Immature natural killer cell (primary cell): Measurements from ENCODE around the gene DNAAF3. TPM values are rescaled to one million over a fixed set of nuclear protein-coding genes. Genes with fewer than 3 reads are reported as not detected.

Source experiments
- DNase-seq, 3 donors: peaks; one replicate each; pipeline ENCODE4 v3.0.0; 2022; ENCODE audit warnings: mixed read lengths in 1 of 3
- H3K27ac Mint-ChIP-seq, 6 donors: one replicate each; pipeline ENCODE4 v1.8.0; 2020; ENCODE audit warnings: mixed read lengths in 6 of 6, mild to moderate bottlenecking in 5 of 6, inconsistent platforms in 4 of 6, moderate library complexity in 3 of 6
- H3K27me3 Mint-ChIP-seq, 3 donors: one replicate each; pipeline ENCODE4 v1.8.0; 2020 to 2021; ENCODE audit warnings: low read depth in 3 of 3, mild to moderate bottlenecking in 3 of 3, mixed read lengths in 3 of 3, moderate library complexity in 3 of 3, inconsistent platforms in 1 of 3
- H3K36me3 Mint-ChIP-seq, 3 donors: one replicate each; pipeline ENCODE4 v1.8.0; 2020; ENCODE audit warnings: mixed read lengths in 3 of 3, inconsistent platforms in 2 of 3, mild to moderate bottlenecking in 2 of 3
- H3K4me1 Mint-ChIP-seq, 2 donors: one replicate each; pipeline ENCODE4 v1.8.0; 2020; ENCODE audit warnings: inconsistent platforms in 2 of 2, mild to moderate bottlenecking in 2 of 2, mixed read lengths in 2 of 2, moderate library complexity in 1 of 2
- H3K4me3 Mint-ChIP-seq, 5 donors: one replicate each; pipeline ENCODE4 v1.8.0; 2020; ENCODE audit warnings: mild to moderate bottlenecking in 5 of 5, mixed read lengths in 5 of 5, inconsistent platforms in 3 of 5, moderate library complexity in 3 of 5
- H3K9me3 Mint-ChIP-seq, 6 donors: one replicate each; pipeline ENCODE4 v1.8.0; 2020; ENCODE audit warnings: mild to moderate bottlenecking in 6 of 6, mixed read lengths in 6 of 6, inconsistent platforms in 4 of 6, moderate library complexity in 3 of 6
- polyA plus RNA-seq, 3 donors: library from polyadenylated mRNA; unstranded; fragments of 300-500 nt; fragmentation: Illumina TruSeq; gene quantifications; one replicate each; pipeline ENCODE4 v1.2.3, GENCODE V29; 2021

Gene DNAAF3
- polyA plus RNA-seq, 3 donors from 2014 or later = not detected

GRCh38 chr19:55114566-55115145 is 51.8 kb downstream of the DNAAF3 start:
- Mint-ChIP-seq H3K4me3 (peak overlapping the region in 4 of 5 donors; percentile 61 to 97 (median 93)), H3K27me3 (peaks cover 6 to 14% (median 11%) of the 10 kb centered on the region in 3 donors), H3K4me1 (peaks cover 33 to 45% of the 10 kb centered on the region in 2 donors), H3K36me3 (peaks cover 0 to 3% (median 0%) of the 10 kb centered on the region in 3 donors), H3K9me3 (peaks cover 0 to 1% (median 0%) of the 10 kb centered on the region in 6 donors), H3K27ac (peak overlapping the region in 3 of 6 donors; percentile 57 to 99 (median 95))
- no peak for DNase-seq

- Mint-ChIP-seq H3K36me3 (peaks cover 0 to 5% (median 3%) of the 10 kb centered on the region in 3 donors), H3K27me3 (peaks cover 6 to 15% (median 11%) of the 10 kb centered on the region in 3 donors), H3K4me3 (no peak overlapping the region), H3K27ac (peak overlapping the region in 1 of 6 donors; percentile 17), H3K9me3 (peaks cover 0 to 1% (median 0%) of the 10 kb centered on the region in 6 donors), H3K4me1 (peaks cover 33 to 43% of the 10 kb centered on the region in 2 donors)
- DNase-seq = no peak
Observed at GRCh38 chr19:55113570-55114039, 52.8 kb downstream of the DNAAF3 start.

GRCh38 chr19:55112777-55113569 is 53.4 kb downstream of the DNAAF3 start:
- Mint-ChIP-seq H3K36me3 (peaks cover 0 to 7% (median 3%) of the 10 kb centered on the region in 3 donors), H3K27ac (no peak overlapping the region), H3K4me1 (peaks cover 27 to 38% of the 10 kb centered on the region in 2 donors), H3K9me3 (peaks cover 0 to 1% (median 0%) of the 10 kb centered on the region in 6 donors), H3K4me3 (no peak overlapping the region), H3K27me3 (peaks cover 6 to 15% (median 11%) of the 10 kb centered on the region in 3 donors)
- no peak for DNase-seq

- Mint-ChIP-seq H3K27me3 (peaks cover 2 to 10% (median 7%) of the 10 kb centered on the region in 3 donors), H3K27ac (no peak overlapping the region), H3K4me1 (peaks cover 21 to 34% of the 10 kb centered on the region in 2 donors), H3K9me3 (peaks cover 0 to 1% (median 0%) of the 10 kb centered on the region in 6 donors), H3K4me3 (no peak overlapping the region), H3K36me3 (peaks cover 0 to 7% (median 3%) of the 10 kb centered on the region in 3 donors)
- DNase-seq = no peak
Observed at GRCh38 chr19:55112246-55112776, 54.1 kb downstream of the DNAAF3 start.

GRCh38 chr19:55111238-55111831 is 55.1 kb downstream of the DNAAF3 start:
- H3K27me3 Mint-ChIP-seq = peaks cover 2 to 4% (median 3%) of the 10 kb centered on the region in 3 donors
- peaks cover 16 to 32% of the 10 kb centered on the region in 2 donors for H3K4me1 Mint-ChIP-seq
- DNase-seq = no peak
- H3K9me3 Mint-ChIP-seq = no peaks in the 10 kb centered on the region
- peaks cover 0 to 7% (median 7%) of the 10 kb centered on the region in 3 donors for H3K36me3 Mint-ChIP-seq
- H3K4me3 Mint-ChIP-seq = no peak overlapping the region
- peak overlapping the region in 1 of 6 donors; percentile 26 for H3K27ac Mint-ChIP-seq

- Mint-ChIP-seq H3K27me3 (peaks cover 0 to 1% (median 0%) of the 10 kb centered on the region in 3 donors), H3K4me3 (no peak overlapping the region), H3K36me3 (peaks cover 0 to 10% (median 4%) of the 10 kb centered on the region in 3 donors), H3K27ac (no peak overlapping the region), H3K4me1 (peaks cover 0 to 16% of the 10 kb centered on the region in 2 donors), H3K9me3 (no peaks in the 10 kb centered on the region)
- DNase-seq = no peak
Observed at GRCh38 chr19:55109527-55110291, 56.7 kb downstream of the DNAAF3 start.

Other genes with a start within 250 kb of the DNAAF3 start
- gene NLRP7, start 219.1 kb downstream of the DNAAF3 start, polyA plus RNA-seq = 1 to 10 TPM in 1 of 3 donors, under 1 TPM in 1, not detected in 1; 0.27 to 2.0 TPM
- 10 to 100 TPM in 1 of 3 donors, 1 to 10 TPM in 2; 1.9 to 18.7 (median 4.4) TPM for gene NLRP2, start 200.2 kb downstream of the DNAAF3 start, polyA plus RNA-seq
- under 1 TPM in 2 of 3 donors, not detected in 1; 0.64 to 0.78 TPM for gene GP6, start 128.3 kb downstream of the DNAAF3 start, polyA plus RNA-seq
- 10 to 100 TPM in 1 of 3 donors, 1 to 10 TPM in 2; 4.2 to 17.0 (median 4.5) TPM for gene RDH13, start 103.5 kb downstream of the DNAAF3 start, polyA plus RNA-seq
- 1 to 10 TPM; 4.5 to 7.3 (median 6.4) TPM for gene EPS8L1, start 90.7 kb downstream of the DNAAF3 start, polyA plus RNA-seq
- gene PPP1R12C, start 49.0 kb downstream of the DNAAF3 start, polyA plus RNA-seq = 1 to 10 TPM in 2 of 3 donors, under 1 TPM in 1; 0.63 to 8.5 (median 3.5) TPM
- gene TNNT1, start 17.4 kb downstream of the DNAAF3 start, polyA plus RNA-seq = not detected
- 1 to 10 TPM in 1 of 3 donors, not detected in 2; 1.5 TPM for gene TNNI3, start 8.9 kb downstream of the DNAAF3 start, polyA plus RNA-seq
- gene SYT5, start 13.7 kb upstream of the DNAAF3 start, polyA plus RNA-seq = under 1 TPM in 2 of 3 donors, not detected in 1; 0.55 to 0.96 TPM
- gene PTPRH, start 42.9 kb upstream of the DNAAF3 start, polyA plus RNA-seq = not detected
- 1 to 10 TPM in 1 of 3 donors, under 1 TPM in 1, not detected in 1; 0.59 to 2.4 TPM for gene TMEM86B, start 62.1 kb upstream of the DNAAF3 start, polyA plus RNA-seq
- 100 to 1,000 TPM in 1 of 3 donors, 10 to 100 TPM in 2; 43.1 to 123 (median 47.9) TPM for gene PPP6R1, start 92.4 kb upstream of the DNAAF3 start, polyA plus RNA-seq
- 10 to 100 TPM; 42.6 to 46.7 (median 46.3) TPM for gene HSPBP1, start 113.5 kb upstream of the DNAAF3 start, polyA plus RNA-seq
- not detected for gene BRSK1, start 117.4 kb upstream of the DNAAF3 start, polyA plus RNA-seq
- not detected for gene TMEM150B, start 158.7 kb upstream of the DNAAF3 start, polyA plus RNA-seq
- 1 to 10 TPM in 2 of 3 donors, under 1 TPM in 1; 0.79 to 2.2 (median 2.1) TPM for gene KMT5C, start 173.3 kb upstream of the DNAAF3 start, polyA plus RNA-seq
- under 1 TPM in 1 of 3 donors, not detected in 2; 0.16 TPM for gene COX6B2, start 188.1 kb upstream of the DNAAF3 start, polyA plus RNA-seq
- not detected for gene GARIN5B, start 196.6 kb upstream of the DNAAF3 start, polyA plus RNA-seq
- not detected for gene IL11, start 203.8 kb upstream of the DNAAF3 start, polyA plus RNA-seq
- not detected for gene TMEM190, start 210.2 kb upstream of the DNAAF3 start, polyA plus RNA-seq
- gene TMEM238, start 217.7 kb upstream of the DNAAF3 start, polyA plus RNA-seq = 1 to 10 TPM in 1 of 3 donors, not detected in 2; 1.0 TPM
- gene RPL28, start 219.3 kb upstream of the DNAAF3 start, polyA plus RNA-seq = 100 to 1,000 TPM; 118 to 365 (median 350) TPM
- gene UBE2S, start 241.2 kb upstream of the DNAAF3 start, polyA plus RNA-seq = 10 to 100 TPM; 40.2 to 72.1 (median 47.0) TPM